ENCODE data around the gene ABCA12.

DNA sequence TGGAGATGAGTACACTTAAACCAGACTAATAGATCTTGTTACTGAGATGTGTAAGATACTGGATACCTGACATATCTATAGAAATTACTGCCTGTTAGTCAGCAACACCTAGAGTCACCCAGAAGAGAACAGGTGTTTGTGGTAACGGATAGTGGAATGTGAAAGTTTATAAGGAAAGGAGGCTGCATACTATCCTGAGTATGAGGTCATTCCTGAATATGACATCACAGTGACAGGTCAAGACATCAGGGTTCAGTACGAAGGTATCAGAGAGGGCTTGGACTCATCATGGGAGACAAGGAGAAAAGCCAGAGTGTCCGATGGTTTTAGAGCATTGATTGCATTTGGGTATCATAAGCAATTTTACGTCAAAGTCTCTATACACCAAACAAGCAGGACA, 55.3 kb downstream of the ABCA12 start:
- TF ChIP-seq, protein P1, sequence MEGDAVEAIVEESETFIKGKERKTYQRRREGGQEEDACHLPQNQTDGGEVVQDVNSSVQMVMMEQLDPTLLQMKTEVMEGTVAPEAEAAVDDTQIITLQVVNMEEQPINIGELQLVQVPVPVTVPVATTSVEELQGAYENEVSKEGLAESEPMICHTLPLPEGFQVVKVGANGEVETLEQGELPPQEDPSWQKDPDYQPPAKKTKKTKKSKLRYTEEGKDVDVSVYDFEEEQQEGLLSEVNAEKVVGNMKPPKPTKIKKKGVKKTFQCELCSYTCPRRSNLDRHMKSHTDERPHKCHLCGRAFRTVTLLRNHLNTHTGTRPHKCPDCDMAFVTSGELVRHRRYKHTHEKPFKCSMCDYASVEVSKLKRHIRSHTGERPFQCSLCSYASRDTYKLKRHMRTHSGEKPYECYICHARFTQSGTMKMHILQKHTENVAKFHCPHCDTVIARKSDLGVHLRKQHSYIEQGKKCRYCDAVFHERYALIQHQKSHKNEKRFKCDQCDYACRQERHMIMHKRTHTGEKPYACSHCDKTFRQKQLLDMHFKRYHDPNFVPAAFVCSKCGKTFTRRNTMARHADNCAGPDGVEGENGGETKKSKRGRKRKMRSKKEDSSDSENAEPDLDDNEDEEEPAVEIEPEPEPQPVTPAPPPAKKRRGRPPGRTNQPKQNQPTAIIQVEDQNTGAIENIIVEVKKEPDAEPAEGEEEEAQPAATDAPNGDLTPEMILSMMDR (IDR thresholded peaks at IDR 0.05), result no peak
- TF ChIP-seq POLR2AphosphoS5 (IDR thresholded peaks at IDR 0.05), result no peak
- TF ChIP-seq POLR2A (IDR thresholded peaks at IDR 0.05), result no peak
